WTC11 (cell line): ENCODE results near the gene RASA4B. TPM values are rescaled to one million over a fixed set of nuclear protein-coding genes. Genes with fewer than 3 reads are reported as not detected.

Experiments
- ARID4B ChIP-seq: sonication (generic); formaldehyde crosslinking; IDR thresholded peaks from 2 replicates; pipeline ENCODE4 v1.8.0; 2023; ENCODE audit warnings: missing genetic modification reagents, mild to moderate bottlenecking, borderline replicate concordance
- ELF4 ChIP-seq: sonication (generic); formaldehyde crosslinking; IDR thresholded peaks from 2 replicates; pipeline ENCODE4 v1.8.1; 2022; ENCODE audit warnings: low read depth, mild to moderate bottlenecking, moderate library complexity, missing genetic modification reagents
- EMX1 ChIP-seq: fragments of 250-450 bp; sonication (Bioruptor Pico); IDR thresholded peaks from 2 replicates; pipeline ENCODE4 v1.8.0; 2021; ENCODE audit warnings: mild to moderate bottlenecking
- ERG ChIP-seq: fragments of 250-450 bp; sonication (Bioruptor Pico); IDR thresholded peaks from 2 replicates; pipeline ENCODE4 v1.8.0; 2021; ENCODE audit warnings: mild to moderate bottlenecking
- GABPB1 ChIP-seq: sonication (generic); formaldehyde crosslinking; IDR thresholded peaks from 2 replicates; pipeline ENCODE4 v1.8.1; 2023; ENCODE audit warnings: mild to moderate bottlenecking, missing genetic modification reagents
- GRHL2 ChIP-seq: fragments of 250-450 bp; sonication (Bioruptor Pico); IDR thresholded peaks from 2 replicates; pipeline ENCODE4 v1.8.0; 2022; ENCODE audit warnings: mild to moderate bottlenecking, moderate library complexity; ENCODE audit not compliant: insufficient replicate concordance, severe bottlenecking
- JAZF1 ChIP-seq: fragments of 250-450 bp; sonication (Bioruptor Pico); IDR thresholded peaks from 2 replicates; pipeline ENCODE4 v1.9.0; 2021; ENCODE audit warnings: moderate library complexity, mild to moderate bottlenecking, inconsistent platforms
- JUN ChIP-seq: sonication (generic); formaldehyde crosslinking; IDR thresholded peaks from 2 replicates; pipeline ENCODE4 v1.8.0; 2023; ENCODE audit warnings: mild to moderate bottlenecking, missing genetic modification reagents
- MAX ChIP-seq: sonication (generic); formaldehyde crosslinking; IDR thresholded peaks from 2 replicates; pipeline ENCODE4 v1.8.0; 2022; ENCODE audit warnings: mild to moderate bottlenecking, missing genetic modification reagents
- MYBL2 ChIP-seq: sonication (generic); formaldehyde crosslinking; IDR thresholded peaks from 2 replicates; pipeline ENCODE4 v1.8.1; 2023; ENCODE audit warnings: mild to moderate bottlenecking, moderate library complexity, missing genetic modification reagents
- PRRX2 ChIP-seq: fragments of 250-450 bp; sonication (Bioruptor Pico); IDR thresholded peaks from 2 replicates; pipeline ENCODE4 v1.8.0; 2021; ENCODE audit warnings: mild to moderate bottlenecking
- RELA ChIP-seq: sonication (generic); formaldehyde crosslinking; IDR thresholded peaks from 2 replicates; pipeline ENCODE4 v1.8.1; 2022; ENCODE audit warnings: missing genetic modification reagents, mild to moderate bottlenecking, borderline replicate concordance
- RORB ChIP-seq: fragments of 250-450 bp; sonication (Bioruptor Pico); IDR thresholded peaks from 2 replicates; pipeline ENCODE4 v1.9.0; 2021; ENCODE audit warnings: mild to moderate bottlenecking
- SMAD4 ChIP-seq: sonication (generic); formaldehyde crosslinking; IDR thresholded peaks from 2 replicates; pipeline ENCODE4 v1.8.0; 2022; ENCODE audit warnings: mild to moderate bottlenecking, missing genetic modification reagents
- TEAD4 ChIP-seq: sonication (generic); formaldehyde crosslinking; IDR thresholded peaks from 2 replicates; pipeline ENCODE4 v1.8.0; 2022; ENCODE audit warnings: mild to moderate bottlenecking, missing genetic modification reagents
- ZNF121 ChIP-seq: sonication (generic); formaldehyde crosslinking; IDR thresholded peaks from 2 replicates; pipeline ENCODE4 v1.8.0; 2023; ENCODE audit warnings: missing genetic modification reagents
- ZNF219 ChIP-seq: sonication (generic); formaldehyde crosslinking; IDR thresholded peaks from 2 replicates; pipeline ENCODE4 v1.8.0; 2023; ENCODE audit warnings: missing genetic modification reagents, mild to moderate bottlenecking, borderline replicate concordance
- ZNF512 ChIP-seq: sonication (generic); formaldehyde crosslinking; IDR thresholded peaks from 2 replicates; pipeline ENCODE4 v1.8.1; 2022; ENCODE audit warnings: missing genetic modification reagents, borderline replicate concordance
- total RNA-seq: library from RNA; stranded (reverse); gene quantifications from 3 replicates; pipeline ENCODE4 v1.2.3, GENCODE V29; 2021
- TF ChIP-seq, protein P1 (sequence below): fragments of 250-450 bp; sonication (Bioruptor Pico); IDR thresholded peaks from 2 replicates; pipeline ENCODE4 v1.9.0; 2021; ENCODE audit warnings: mild to moderate bottlenecking
- TF ChIP-seq, protein P2 (sequence below): sonication (generic); formaldehyde crosslinking; IDR thresholded peaks from 2 replicates; pipeline ENCODE4 v1.8.1; 2022; ENCODE audit warnings: low read depth, missing genetic modification reagents, borderline replicate concordance
- TF ChIP-seq, protein P3 (sequence below): sonication (generic); formaldehyde crosslinking; IDR thresholded peaks from 2 replicates; pipeline ENCODE4 v1.8.0; 2022; ENCODE audit warnings: mild to moderate bottlenecking, missing genetic modification reagents
- TF ChIP-seq, protein P4 (sequence below): fragments of 250-450 bp; sonication (Bioruptor Pico); IDR thresholded peaks from 2 replicates; pipeline ENCODE4 v1.9.0; 2021; ENCODE audit warnings: moderate library complexity, mild to moderate bottlenecking, inconsistent platforms, borderline replicate concordance
- TF ChIP-seq, protein P5 (sequence below): sonication (generic); formaldehyde crosslinking; IDR thresholded peaks from 2 replicates; pipeline ENCODE4 v1.8.1; 2023; ENCODE audit warnings: mild to moderate bottlenecking, missing genetic modification reagents, moderate library complexity

RASA4B gene
- total RNA-seq, 1 experiment from 2014 or later, result 3.9 TPM

- TF ChIP-seq, protein P1, sequence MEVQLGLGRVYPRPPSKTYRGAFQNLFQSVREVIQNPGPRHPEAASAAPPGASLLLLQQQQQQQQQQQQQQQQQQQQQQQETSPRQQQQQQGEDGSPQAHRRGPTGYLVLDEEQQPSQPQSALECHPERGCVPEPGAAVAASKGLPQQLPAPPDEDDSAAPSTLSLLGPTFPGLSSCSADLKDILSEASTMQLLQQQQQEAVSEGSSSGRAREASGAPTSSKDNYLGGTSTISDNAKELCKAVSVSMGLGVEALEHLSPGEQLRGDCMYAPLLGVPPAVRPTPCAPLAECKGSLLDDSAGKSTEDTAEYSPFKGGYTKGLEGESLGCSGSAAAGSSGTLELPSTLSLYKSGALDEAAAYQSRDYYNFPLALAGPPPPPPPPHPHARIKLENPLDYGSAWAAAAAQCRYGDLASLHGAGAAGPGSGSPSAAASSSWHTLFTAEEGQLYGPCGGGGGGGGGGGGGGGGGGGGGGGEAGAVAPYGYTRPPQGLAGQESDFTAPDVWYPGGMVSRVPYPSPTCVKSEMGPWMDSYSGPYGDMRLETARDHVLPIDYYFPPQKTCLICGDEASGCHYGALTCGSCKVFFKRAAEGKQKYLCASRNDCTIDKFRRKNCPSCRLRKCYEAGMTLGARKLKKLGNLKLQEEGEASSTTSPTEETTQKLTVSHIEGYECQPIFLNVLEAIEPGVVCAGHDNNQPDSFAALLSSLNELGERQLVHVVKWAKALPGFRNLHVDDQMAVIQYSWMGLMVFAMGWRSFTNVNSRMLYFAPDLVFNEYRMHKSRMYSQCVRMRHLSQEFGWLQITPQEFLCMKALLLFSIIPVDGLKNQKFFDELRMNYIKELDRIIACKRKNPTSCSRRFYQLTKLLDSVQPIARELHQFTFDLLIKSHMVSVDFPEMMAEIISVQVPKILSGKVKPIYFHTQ, result no peak
- TF ChIP-seq MYBL2 (CRISPR knock-in tag), result peak; percentile 88
- no peak for TF ChIP-seq SMAD4 (CRISPR knock-in tag)
- TF ChIP-seq RORB, result no peak
- TF ChIP-seq JAZF1 (CRISPR knock-in tag), result no peak
- no peak for TF ChIP-seq ERG (CRISPR knock-in tag)
- TF ChIP-seq ZNF121 (CRISPR knock-in tag), result no peak
- TF ChIP-seq GABPB1 (CRISPR knock-in tag), result peak; percentile 78
- TF ChIP-seq, protein P2, sequence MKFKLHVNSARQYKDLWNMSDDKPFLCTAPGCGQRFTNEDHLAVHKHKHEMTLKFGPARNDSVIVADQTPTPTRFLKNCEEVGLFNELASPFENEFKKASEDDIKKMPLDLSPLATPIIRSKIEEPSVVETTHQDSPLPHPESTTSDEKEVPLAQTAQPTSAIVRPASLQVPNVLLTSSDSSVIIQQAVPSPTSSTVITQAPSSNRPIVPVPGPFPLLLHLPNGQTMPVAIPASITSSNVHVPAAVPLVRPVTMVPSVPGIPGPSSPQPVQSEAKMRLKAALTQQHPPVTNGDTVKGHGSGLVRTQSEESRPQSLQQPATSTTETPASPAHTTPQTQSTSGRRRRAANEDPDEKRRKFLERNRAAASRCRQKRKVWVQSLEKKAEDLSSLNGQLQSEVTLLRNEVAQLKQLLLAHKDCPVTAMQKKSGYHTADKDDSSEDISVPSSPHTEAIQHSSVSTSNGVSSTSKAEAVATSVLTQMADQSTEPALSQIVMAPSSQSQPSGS (CRISPR knock-in tag), result no peak
- TF ChIP-seq, protein P3, sequence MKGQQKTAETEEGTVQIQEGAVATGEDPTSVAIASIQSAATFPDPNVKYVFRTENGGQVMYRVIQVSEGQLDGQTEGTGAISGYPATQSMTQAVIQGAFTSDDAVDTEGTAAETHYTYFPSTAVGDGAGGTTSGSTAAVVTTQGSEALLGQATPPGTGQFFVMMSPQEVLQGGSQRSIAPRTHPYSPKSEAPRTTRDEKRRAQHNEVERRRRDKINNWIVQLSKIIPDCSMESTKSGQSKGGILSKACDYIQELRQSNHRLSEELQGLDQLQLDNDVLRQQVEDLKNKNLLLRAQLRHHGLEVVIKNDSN (CRISPR knock-in tag), result peak; percentile 59
- no peak for TF ChIP-seq TEAD4 (CRISPR knock-in tag)
- no peak; the same call in 1 of the 2 replicates for TF ChIP-seq ZNF219 (CRISPR knock-in tag)
- TF ChIP-seq, protein P4, sequence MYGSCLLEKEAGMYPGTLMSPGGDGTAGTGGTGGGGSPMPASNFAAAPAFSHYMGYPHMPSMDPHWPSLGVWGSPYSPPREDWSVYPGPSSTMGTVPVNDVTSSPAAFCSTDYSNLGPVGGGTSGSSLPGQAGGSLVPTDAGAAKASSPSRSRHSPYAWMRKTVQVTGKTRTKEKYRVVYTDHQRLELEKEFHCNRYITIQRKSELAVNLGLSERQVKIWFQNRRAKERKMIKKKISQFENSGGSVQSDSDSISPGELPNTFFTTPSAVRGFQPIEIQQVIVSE (CRISPR knock-in tag), result no peak
- peak; percentile 92 for TF ChIP-seq ARID4B (CRISPR knock-in tag)
- TF ChIP-seq, protein P5, sequence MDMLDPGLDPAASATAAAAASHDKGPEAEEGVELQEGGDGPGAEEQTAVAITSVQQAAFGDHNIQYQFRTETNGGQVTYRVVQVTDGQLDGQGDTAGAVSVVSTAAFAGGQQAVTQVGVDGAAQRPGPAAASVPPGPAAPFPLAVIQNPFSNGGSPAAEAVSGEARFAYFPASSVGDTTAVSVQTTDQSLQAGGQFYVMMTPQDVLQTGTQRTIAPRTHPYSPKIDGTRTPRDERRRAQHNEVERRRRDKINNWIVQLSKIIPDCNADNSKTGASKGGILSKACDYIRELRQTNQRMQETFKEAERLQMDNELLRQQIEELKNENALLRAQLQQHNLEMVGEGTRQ, result peak; percentile 71
- TF ChIP-seq MAX (CRISPR knock-in tag), result peak; percentile 82; the same call in 1 of the 2 replicates
- no peak for TF ChIP-seq PRRX2 (CRISPR knock-in tag)
- TF ChIP-seq ZNF512 (CRISPR knock-in tag), result no peak
- no peak for TF ChIP-seq JUN
- TF ChIP-seq ELF4 (CRISPR knock-in tag), result no peak
- TF ChIP-seq EMX1, result no peak
- TF ChIP-seq GRHL2 (CRISPR knock-in tag), result no peak
- no peak for TF ChIP-seq RELA (CRISPR knock-in tag)
Measured at GRCh38 chr7:102464577-102465280, 52.8 kb downstream of the RASA4B start, which contains the start of the genes ALKBH4 and LRWD1 (continued).
